HG03066 (cell line): Measurements from ENCODE around the gene COPE.

Experiments
- ATAC-seq: cut with Tn5 transposase; IDR thresholded peaks from one replicate; pipeline ENCODE4 v1.9.1; 2021; ENCODE audit warnings: low read depth; ENCODE audit not compliant: unreplicated experiment

Gene COPE

DNA sequence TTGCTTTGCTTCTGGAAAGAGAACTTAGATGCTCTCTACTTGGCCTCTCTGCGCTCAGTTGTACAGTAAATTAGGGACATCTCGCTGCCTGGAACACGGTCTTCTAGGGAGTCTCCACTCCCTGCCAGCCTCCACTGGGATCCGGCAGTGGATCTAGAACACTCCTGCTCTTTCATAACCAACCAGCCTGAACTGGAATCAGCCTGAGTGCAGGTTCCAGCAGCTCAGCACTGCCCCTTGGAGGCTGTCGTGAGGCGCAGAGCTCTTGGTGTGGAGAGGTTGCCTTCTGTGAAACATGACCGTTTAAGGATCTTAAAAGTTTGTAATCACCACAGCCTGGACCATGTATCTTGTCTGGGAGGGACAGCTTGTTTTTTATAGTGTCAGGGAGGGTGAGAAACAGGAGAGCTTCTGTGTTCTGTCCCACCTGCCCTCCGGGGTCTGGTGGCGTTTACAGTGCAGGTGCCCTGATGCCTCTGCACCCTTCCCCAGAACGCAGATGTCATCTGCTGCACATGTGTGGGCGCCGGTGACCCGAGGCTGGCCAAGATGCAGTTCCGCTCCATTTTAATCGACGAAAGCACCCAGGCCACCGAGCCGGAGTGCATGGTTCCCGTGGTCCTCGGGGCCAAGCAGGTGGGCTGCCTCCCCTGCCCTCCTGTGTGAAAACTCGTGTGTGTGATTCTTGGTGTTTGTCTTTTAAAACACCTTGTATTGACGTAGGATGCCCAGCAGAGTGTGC is 62.6 kb downstream of the COPE start:
- no peak for ATAC-seq

DNA sequence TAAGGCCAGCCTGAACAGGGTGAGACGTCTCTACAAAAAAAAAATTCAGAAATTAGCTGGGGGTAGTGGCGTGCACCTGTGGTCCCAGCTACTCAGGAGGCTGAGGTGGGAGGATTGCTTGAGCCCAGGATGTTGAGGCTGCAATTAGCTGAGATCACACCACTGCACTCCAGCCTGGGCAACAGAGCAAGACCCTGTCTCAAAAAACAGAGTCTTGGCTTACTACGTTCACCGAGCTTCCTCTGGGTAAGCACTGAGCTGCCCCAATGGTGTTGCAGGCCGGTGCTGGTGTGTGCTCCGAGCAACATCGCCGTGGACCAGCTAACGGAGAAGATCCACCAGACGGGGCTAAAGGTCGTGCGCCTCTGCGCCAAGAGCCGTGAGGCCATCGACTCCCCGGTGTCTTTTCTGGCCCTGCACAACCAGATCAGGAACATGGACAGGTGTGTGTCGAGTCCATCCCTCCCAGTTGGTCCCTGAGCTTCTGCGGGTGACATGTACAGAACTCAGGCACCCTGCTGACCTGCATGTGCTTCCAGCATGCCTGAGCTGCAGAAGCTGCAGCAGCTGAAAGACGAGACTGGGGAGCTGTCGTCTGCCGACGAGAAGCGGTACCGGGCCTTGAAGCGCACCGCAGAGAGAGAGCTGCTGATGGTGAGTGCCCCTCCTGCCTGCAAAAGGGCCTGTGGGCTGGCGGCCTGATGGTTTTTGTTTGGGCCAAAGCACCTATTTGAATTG is 63.4 kb downstream of the COPE start:
- ATAC-seq, result no peak

DNA sequence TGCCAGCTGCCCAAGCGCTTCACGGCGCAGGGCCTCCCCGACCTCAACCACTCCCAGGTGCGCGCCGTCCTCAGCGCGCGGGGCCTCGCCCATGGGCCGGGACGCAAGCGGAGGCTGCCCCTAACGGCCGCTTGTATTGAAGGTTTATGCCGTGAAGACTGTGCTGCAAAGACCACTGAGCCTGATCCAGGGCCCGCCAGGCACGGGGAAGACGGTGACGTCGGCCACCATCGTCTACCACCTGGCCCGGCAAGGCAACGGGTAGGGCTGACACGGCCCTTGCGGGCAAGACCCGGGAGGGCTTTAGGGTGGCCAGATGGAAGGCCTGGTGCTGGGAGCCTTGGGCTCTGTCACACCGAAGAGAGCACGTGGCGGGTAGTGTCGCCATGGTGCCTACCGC is 64.2 kb downstream of the COPE start:
- ATAC-seq, result no peak

DNA sequence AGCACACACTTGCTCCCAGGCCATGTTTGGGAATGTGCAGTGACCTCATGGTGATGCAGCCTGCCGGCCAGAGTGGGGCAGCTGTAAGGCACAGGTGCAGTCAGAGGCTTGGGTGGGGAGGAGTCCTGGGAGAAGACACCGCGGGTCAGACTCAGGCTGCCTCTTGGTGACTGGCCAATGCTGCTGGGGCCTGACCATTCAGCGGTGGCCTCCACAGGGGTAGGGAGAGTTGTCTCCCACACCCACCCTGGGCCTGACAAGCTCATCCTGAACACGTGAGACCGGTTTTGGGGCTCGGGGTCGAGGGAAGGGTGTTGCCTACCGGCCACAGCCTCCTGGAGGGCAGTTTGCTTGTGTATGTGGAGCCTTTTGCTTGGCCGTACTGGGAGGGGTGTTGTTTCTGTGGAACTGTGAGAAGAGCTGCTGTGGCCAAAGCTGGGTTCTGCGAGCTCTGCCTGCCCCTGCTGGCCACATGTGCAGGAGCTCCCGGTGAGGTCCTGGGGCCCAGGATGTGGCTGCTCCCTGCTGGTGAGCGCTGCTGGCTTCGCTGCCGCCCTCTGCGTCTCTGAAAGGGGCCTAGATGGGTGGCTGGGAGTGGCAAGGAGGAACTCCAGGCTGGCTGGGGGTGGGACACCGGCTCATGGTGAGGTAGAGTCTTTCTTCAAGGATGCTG is 65.3 kb downstream of the COPE start:
- no peak for ATAC-seq

DNA sequence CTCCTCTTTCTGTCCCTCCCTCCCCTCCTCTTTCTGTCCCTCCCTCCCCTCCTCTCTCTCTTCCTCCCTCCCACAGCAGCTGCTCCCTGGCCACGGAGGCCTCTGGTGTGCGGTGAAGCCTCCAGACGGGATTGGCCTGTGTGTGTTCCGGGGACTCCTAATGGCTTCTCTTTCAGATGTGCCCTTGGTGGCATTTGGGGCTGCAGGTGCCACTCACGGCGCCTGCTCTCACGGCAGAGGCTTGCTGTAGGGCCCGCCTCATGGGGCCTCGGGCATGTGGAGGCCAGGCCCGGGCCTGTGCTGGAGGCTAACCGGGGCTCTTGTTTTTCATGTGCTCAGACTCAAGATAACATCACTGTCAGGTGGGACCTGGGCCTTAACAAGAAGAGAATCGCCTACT is 66.5 kb downstream of the COPE start:
- ATAC-seq, result no peak

DNA sequence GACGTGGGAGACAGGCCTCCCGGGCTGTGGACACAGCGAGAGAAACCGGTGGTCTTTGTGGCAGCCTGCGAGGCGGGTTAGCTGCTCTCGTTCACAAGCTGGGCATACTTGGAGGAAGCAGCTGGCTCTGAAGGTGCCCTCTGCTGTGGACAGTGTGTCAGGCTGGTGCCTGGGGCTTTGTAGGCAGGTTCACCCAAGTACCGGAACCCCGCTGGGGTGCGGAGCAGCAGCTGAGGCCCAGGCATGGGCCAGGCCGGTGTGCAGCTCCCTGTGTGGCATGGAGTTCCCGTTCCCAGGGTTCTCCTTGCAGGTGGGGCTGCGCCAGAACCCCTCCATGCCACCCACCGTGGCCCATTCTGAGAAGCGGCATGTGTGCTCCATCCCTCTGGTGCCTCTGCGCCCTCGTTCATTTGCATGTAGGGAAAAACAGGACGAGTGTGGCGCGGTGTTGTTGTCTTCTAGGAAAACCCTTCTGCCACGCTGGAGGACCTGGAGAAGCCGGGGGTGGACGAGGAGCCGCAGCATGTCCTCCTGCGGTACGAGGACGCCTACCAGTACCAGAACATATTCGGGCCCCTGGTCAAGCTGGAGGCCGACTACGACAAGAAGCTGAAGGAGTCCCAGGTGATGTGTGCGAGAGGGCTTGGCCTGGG is 67.4 kb downstream of the COPE start:
- no peak for ATAC-seq

DNA sequence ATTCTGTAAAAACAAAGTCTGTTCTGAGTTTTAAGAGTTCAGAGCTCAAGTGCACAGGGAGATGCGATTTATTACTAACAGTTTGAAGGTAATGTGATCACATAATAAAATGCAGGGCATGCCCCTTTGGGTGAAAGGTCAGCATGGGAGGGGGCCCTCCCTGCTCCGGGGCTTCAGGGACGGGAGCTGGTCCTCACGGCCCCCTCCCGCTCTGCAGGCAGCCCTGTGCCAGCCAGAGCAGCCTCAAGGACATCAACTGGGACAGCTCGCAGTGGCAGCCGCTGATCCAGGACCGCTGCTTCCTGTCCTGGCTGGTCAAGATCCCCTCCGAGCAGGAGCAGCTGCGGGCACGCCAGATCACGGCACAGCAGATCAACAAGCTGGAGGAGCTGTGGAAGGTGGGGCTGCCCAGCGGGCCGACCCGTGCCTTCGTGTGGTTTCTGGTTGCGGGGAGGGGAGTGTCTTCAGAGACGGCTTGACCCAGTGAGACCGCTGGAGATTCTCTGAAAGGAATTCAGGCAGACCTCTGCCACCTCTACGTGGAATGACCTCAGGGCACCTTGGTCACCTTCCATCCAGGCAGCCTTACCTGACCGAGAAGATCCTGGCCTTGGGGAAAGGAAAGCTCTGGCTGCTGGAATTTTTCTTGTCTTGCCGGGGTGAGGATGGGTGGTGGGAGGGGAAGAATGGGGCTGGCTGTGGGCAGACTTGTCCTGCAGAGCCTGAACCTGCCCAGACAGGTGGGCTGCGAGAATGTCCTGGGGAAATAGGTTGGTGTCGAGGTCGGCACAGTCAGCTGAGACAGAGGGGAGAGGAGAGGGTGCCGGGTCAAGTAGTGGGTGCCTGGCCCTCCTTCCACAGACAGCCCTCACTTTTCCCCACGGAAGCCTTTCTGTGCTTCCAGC is 68.5 kb downstream of the COPE start:
- no peak for ATAC-seq

DNA sequence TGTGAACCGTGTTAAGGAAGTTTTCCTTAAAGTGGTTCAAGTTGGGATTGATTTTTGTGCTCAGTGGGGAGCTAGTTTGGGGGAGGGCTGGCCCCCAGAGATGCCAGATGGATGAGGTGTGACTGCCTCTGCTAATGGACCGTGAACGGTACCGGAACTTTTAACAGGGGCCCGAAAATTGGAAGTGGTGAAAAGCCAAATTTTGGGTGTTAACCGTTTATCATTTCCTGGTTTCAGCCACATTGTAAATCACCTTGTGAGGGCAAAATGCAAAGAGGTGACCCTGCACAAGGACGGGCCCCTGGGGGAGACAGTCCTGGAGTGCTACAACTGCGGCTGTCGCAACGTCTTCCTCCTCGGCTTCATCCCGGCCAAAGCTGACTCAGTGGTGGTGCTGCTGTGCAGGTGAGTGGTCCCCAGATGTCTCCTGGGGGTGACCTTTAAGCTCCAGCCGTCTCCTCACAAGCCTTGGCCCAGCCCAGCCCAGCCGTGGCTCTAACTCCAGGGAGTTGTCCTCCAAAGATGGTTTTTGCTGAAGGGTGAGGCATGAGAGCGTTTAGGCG is 69.3 kb downstream of the COPE start:
- no peak for ATAC-seq
